ENCODE measurements around the gene ELOA. TPM values are rescaled to one million over a fixed set of nuclear protein-coding genes. Genes with fewer than 3 reads are reported as not detected.

The ELOA gene
- total and polyA plus RNA-seq, 9 of the 15 experiments (the other 6 are each of a cell fraction or from before 2014, with no cell fraction given): 31.9 to 98.6 (median 61.3) TPM

- 0% methylated on average over 45 of the region's 82 CpGs for WGBS (ENCODE audit: insufficient coverage, low coverage, missing lambda C conversion rate)
- ATAC-seq: peak; percentile 90
- no peaks in the 10 kb centered on the region for H3K27me3 ChIP-seq (ENCODE audit: control insufficient read depth in 2 of 2, insufficient read depth in 2 of 2, low read length in 2 of 2)
- peak within 1 kb of the TSS; percentile 74 for H3K27ac ChIP-seq (ENCODE audit: extremely low read depth, low read depth, low read length)
- in situ Hi-C loops (cut with MboI) (no loop called here), intact Hi-C loops (cut with micrococcal nuclease) (loop anchor here (1.0 to 2.0 kb wide), 2 partner anchors 23 to 28 kb away; no protein-coding TSS in a partner anchor)
- peak within 1 kb of the TSS; percentile 96 for H3K4me2 ChIP-seq (ENCODE audit: insufficient read depth, low read length)
- H3K9me3 ChIP-seq (replicated peaks; ENCODE audit: control insufficient read depth, insufficient read depth, low read depth, low read length): no peaks in the 10 kb centered on the region
- POLR2A ChIA-PET: interaction anchor here (0.6 to 6.8 kb wide), 13 partner anchors 8 to 313 kb away, joined by 3 to 71 read pairs (median 4); partner anchors contain the start of genes LYPLA2 and PITHD1
- BruUV-seq (replicated peaks): no TSS peak
- H4K20me1 ChIP-seq (replicated peaks; ENCODE audit: control insufficient read depth, insufficient read depth, low read length): no peaks in the 10 kb centered on the region
- H3K4me3 ChIP-seq: peak within 1 kb of the TSS; percentile 80
- H3K36me3 ChIP-seq (ENCODE audit: control insufficient read depth, insufficient read depth, low read length): peaks cover 35% of the 10 kb centered on the region; the same call in 2 of the 3 replicates
- FAIRE-seq: peak; percentile 90
- CTCF ChIA-PET (ENCODE audit: low intra/inter-chr PET ratio): no interaction called here
- H3K4me1 ChIP-seq (replicated peaks in 1 of 2; ENCODE audit: control insufficient read depth in 2 of 2, insufficient read depth in 2 of 2, low read length in 2 of 2): peaks cover 21 to 40% of the 10 kb centered on the region in 2 experiments
- peaks cover 5% of the 10 kb centered on the region for H3K9me1 ChIP-seq (ENCODE audit: control insufficient read depth, insufficient read depth, low read length)
- H3K79me2 ChIP-seq (ENCODE audit: control insufficient read depth, insufficient read depth, low read length): peaks cover 24% of the 10 kb centered on the region
- H2AFZ ChIP-seq (ENCODE audit: low read depth, low read length): peak within 1 kb of the TSS; percentile 77
- peak within 1 kb of the TSS; percentile 93 to 98 for H3K9ac ChIP-seq (ENCODE audit: insufficient read depth in 1 of 2, low read depth in 2 of 2, low read length in 2 of 2)
- peak; percentile 96 to 100 (median 97) for DNase-seq (ENCODE audit: extremely low read depth in 1 of 4, low spot score in 3 of 4)
- TF ChIP-seq ATF1 (CRISPR knock-in tag; IDR thresholded peaks at IDR 0.05): peak; percentile 67
- peak; percentile 90 for TF ChIP-seq ATF1 (tag; IDR thresholded peaks at IDR 0.05)
- TF ChIP-seq ZNF707 (CRISPR knock-in tag; conservative IDR thresholded peaks at IDR 0.05): no peak
- TF ChIP-seq STAT5B (CRISPR knock-in tag; IDR thresholded peaks at IDR 0.05): no peak
- peak; percentile 49; the same call in 1 of the 2 replicates for TF ChIP-seq MYNN (IDR thresholded peaks at IDR 0.05)
- no peak for TF ChIP-seq MYNN (CRISPR knock-in tag; IDR thresholded peaks at IDR 0.05)
- no peak for TF ChIP-seq PTRF (tag; IDR thresholded peaks at IDR 0.05)
- TF ChIP-seq ZNF76 (CRISPR knock-in tag; IDR thresholded peaks at IDR 0.05; ENCODE audit: borderline replicate concordance): no peak
- no peak for TF ChIP-seq SNRNP70 (optimal IDR thresholded peaks at IDR 0.05; ENCODE audit: low read depth, low read length)
- TF ChIP-seq PRPF4 (IDR thresholded peaks at IDR 0.05; ENCODE audit: insufficient read depth, low read depth, low read length, poor library complexity, severe bottlenecking): peak; percentile 77
- TF ChIP-seq FUS (optimal IDR thresholded peaks at IDR 0.05; ENCODE audit: low read depth, low read length): no peak
- no peak for TF ChIP-seq XRCC3 (IDR thresholded peaks at IDR 0.05)
- no peak for TF ChIP-seq MAFK (IDR thresholded peaks at IDR 0.05; ENCODE audit: low read length)
- TF ChIP-seq CUX1 (CRISPR knock-in tag; IDR thresholded peaks at IDR 0.05): no peak
- no peak for TF ChIP-seq ZSCAN32 (CRISPR knock-in tag; IDR thresholded peaks at IDR 0.05)
- TF ChIP-seq FOXP1 (CRISPR knock-in tag; IDR thresholded peaks at IDR 0.05): no peak; the same call in 1 of the 2 replicates
- TF ChIP-seq TEAD4 (IDR thresholded peaks at IDR 0.05; ENCODE audit: low read length): no peak
- no peak for TF ChIP-seq TEAD4 (CRISPR knock-in tag; IDR thresholded peaks at IDR 0.05; ENCODE audit: borderline replicate concordance)
- no peak for TF ChIP-seq CBX3 (IDR thresholded peaks at IDR 0.05; ENCODE audit: borderline replicate concordance in 1 of 2, low read length in 2 of 2)
Observed at GRCh38 chr1:23800400-23801337, 57.4 kb downstream of the ELOA start, which contains the start of gene GALE. Gene GALE, minus strand, starts transcription at chr1:23800754. Its CDS starts 1,747 bp downstream, at chr1:23799007.

Measured in K562 (cell line).